Endothelial cell of umbilical vein (primary cell): ENCODE results near the gene OR52B6. TPM values are rescaled to one million over a fixed set of nuclear protein-coding genes. Genes with fewer than 3 reads are reported as not detected.

ENCODE experiments used
- BruUV-seq: library from RNA; stranded (reverse); fragments of 400-500 nt; replicated peaks from 2 replicates; lab custom pipeline; 2021; lab: Mats Ljungman, UMichigan
- CTCF ChIA-PET: fragments of 300-600, 350-600 bp; sonication (Branson Sonifier 250); formaldehyde crosslinking; loops from one replicate; lab custom pipeline; 2021; ENCODE audit warnings: antibody characterized with exemption, inconsistent platforms; lab: Charles Lee
- POLR2A ChIA-PET: fragments of 300-600, 350-600 bp; sonication (Branson Sonifier 250); formaldehyde crosslinking; loops from one replicate; lab custom pipeline; 2021; ENCODE audit warnings: antibody characterized with exemption, inconsistent platforms; lab: Charles Lee
- DNase-seq: peaks from one replicate; pipeline ENCODE4 v3.0.0-alpha.2; 2011; ENCODE audit warnings: low read depth, low spot score
- FAIRE-seq: peaks from 2 replicates; lab custom pipeline; 2011; peaks lifted over from hg19 to GRCh38; lab: Jason Lieb, UNC
- H2AFZ ChIP-seq: 2 replicates; pipeline ENCODE4 v1.6.0; 2012; ENCODE audit warnings: low read depth, low read length, control low read depth, inconsistent platforms
- H3K27ac ChIP-seq: 2 replicates; pipeline ENCODE4 v1.5.1; 2011; ENCODE audit warnings: low read depth, mild to moderate bottlenecking, control low read depth, low read length, moderate library complexity; ENCODE audit not compliant: insufficient read depth
- H3K27me3 ChIP-seq, 2 experiments: 2 replicates each; pipeline versions ENCODE4 v1.6.0 to v1.6.1; 2011; ENCODE audit warnings: low read length in 2 of 2, mixed read lengths in 1 of 2; ENCODE audit not compliant: control insufficient read depth in 2 of 2, insufficient read depth in 2 of 2
- H3K36me3 ChIP-seq, 2 experiments: 2 replicates in 1 of 2; 3 replicates in 1 of 2; pipeline ENCODE4 v1.5.1; 2011; ENCODE audit warnings: low read length in 2 of 2, mild to moderate bottlenecking in 1 of 2, moderate library complexity in 1 of 2; ENCODE audit not compliant: control insufficient read depth in 2 of 2, insufficient read depth in 2 of 2; ENCODE audit errors: extremely low read depth in 1 of 2
- H3K4me1 ChIP-seq: 3 replicates; pipeline ENCODE4 v1.5.1; 2011; ENCODE audit warnings: mild to moderate bottlenecking, low read length; ENCODE audit not compliant: control insufficient read depth, insufficient read depth; ENCODE audit errors: extremely low read depth
- H3K4me2 ChIP-seq: 2 replicates; pipeline ENCODE4 v1.6.1; 2011; ENCODE audit warnings: low read length, control low read depth, mixed read lengths; ENCODE audit not compliant: insufficient read depth
- H3K4me3 ChIP-seq, 3 experiments: fragments of 200-600 bp in 1 of 3; sonication (generic), shearing (Covaris generic) in 1 of 3; replicated peaks in 1 of 3; 2 replicates each; pipeline ENCODE4 v1.5.1; 2011 to 2016; ENCODE audit warnings: control low read depth in 3 of 3, low read length in 3 of 3, mild to moderate bottlenecking in 2 of 3, inconsistent platforms in 1 of 3, low read depth in 1 of 3, moderate library complexity in 1 of 3; ENCODE audit not compliant: insufficient read depth in 1 of 3
- H3K79me2 ChIP-seq: 2 replicates; pipeline ENCODE4 v1.6.0; 2012; ENCODE audit warnings: low read length, inconsistent platforms; ENCODE audit not compliant: control insufficient read depth, insufficient read depth
- H3K9ac ChIP-seq: replicated peaks from 2 replicates; pipeline ENCODE3; 2011; ENCODE audit warnings: low read length, control low read depth; ENCODE audit not compliant: insufficient read depth; ENCODE audit errors: extremely low read depth
- H3K9me1 ChIP-seq: replicated peaks from 3 replicates; pipeline ENCODE4 v1.6.0; 2011; ENCODE audit warnings: mild to moderate bottlenecking, low read length; ENCODE audit not compliant: control insufficient read depth, insufficient read depth; ENCODE audit errors: extremely low read depth
- H3K9me3 ChIP-seq: replicated peaks from 2 replicates; pipeline ENCODE4 v1.5.1; 2012; ENCODE audit warnings: low read length, inconsistent platforms; ENCODE audit not compliant: control insufficient read depth, insufficient read depth
- H4K20me1 ChIP-seq: replicated peaks from 2 replicates; pipeline ENCODE3; 2011; ENCODE audit warnings: mild to moderate bottlenecking, low read length; ENCODE audit not compliant: control insufficient read depth, insufficient read depth; ENCODE audit errors: extremely low read depth
- GATA2 ChIP-seq: IDR thresholded peaks from 2 replicates; pipeline ENCODE4 v1.7.0; 2011; ENCODE audit warnings: low read depth, mild to moderate bottlenecking, moderate library complexity, mixed read lengths, low read length; ENCODE audit not compliant: insufficient read length, insufficient read depth
- MYC ChIP-seq: IDR thresholded peaks from one replicate; pipeline ENCODE4 v1.6.1; 2011; ENCODE audit warnings: mild to moderate bottlenecking, low read depth, low read length
- POLR2AphosphoS5 ChIP-seq: IDR thresholded peaks from 2 replicates; pipeline ENCODE4 v1.6.1; 2012; ENCODE audit warnings: low read depth, mild to moderate bottlenecking, control low read depth, low read length, moderate library complexity; ENCODE audit not compliant: insufficient read depth
- dilution Hi-C: fragments of 300-500 bp; cut with MboI; formaldehyde crosslinking; loops from one replicate; pipeline ENCODE4 v1.15.0; 2019; ENCODE audit warnings: low sequenced_read_pairs; ENCODE audit not compliant: extremely low pct_ligation_motif_present
- intact Hi-C: fragments of 100-400 bp; cut with micrococcal nuclease; formaldehyde crosslinking; loops from one replicate; pipeline ENCODE4 v1.10.0; 2022
- polyA plus RNA-seq, 4 experiments: library from polyadenylated mRNA; depleted of rRNA in 3 of 4; stranded (reverse) in 3 of 4; unstranded in 1 of 4; fragments of >200 nt; gene quantifications; 2 replicates each; pipeline versions ENCODE4 v1.2.1 to v1.2.3, GENCODE V29; 2011 to 2012; ENCODE audit warnings: missing spikeins in 1 of 4
- total RNA-seq: library from RNA; stranded (reverse); gene quantifications from 2 replicates; pipeline ENCODE4 v1.2.3, GENCODE V29; 2021
- TF ChIP-seq, protein P1 (sequence below), 2 donors: IDR thresholded peaks; 1 replicate in 1 of 2; 2 replicates in 1 of 2; pipeline ENCODE4 v1.5.1; 2011; ENCODE audit warnings: low read length in 2 of 2, mild to moderate bottlenecking in 2 of 2, moderate library complexity in 2 of 2, control low read depth in 1 of 2, inconsistent platforms in 1 of 2, low read depth in 1 of 2; ENCODE audit not compliant: insufficient read depth in 1 of 2; ENCODE audit errors: extremely low read depth in 1 of 2
- TF ChIP-seq, protein P2 (sequence below): IDR thresholded peaks from 2 replicates; pipeline ENCODE4 v1.6.1; 2011; ENCODE audit not compliant: insufficient read depth, insufficient read length

The OR52B6 gene
- total and polyA plus RNA-seq, 2 donors (not counting 3 experiments of a cell fraction or from before 2014, with no cell fraction given) = not detected

DNA sequence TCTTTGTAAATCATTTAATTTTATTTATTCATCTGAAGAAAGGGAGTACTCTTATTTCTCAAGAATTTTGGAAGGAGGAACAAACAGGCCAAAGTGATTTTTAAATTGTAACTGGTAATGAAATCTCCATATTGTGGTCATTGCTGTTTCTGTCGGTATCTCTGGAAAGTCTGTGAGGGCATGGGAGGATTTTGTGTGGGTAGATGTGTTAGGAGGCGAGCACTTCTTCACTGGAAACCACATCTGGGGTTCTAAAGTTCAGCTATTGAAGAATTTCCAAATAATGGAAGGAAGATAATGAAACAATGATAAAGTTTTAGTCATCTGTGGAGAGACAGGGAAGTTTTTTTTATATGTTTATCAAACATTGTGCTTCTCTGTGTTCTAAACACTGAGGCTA, 50.7 kb downstream of the OR52B6 start:
- H2AFZ ChIP-seq = no peak overlapping the region
- no peaks in the 10 kb centered on the region for H3K79me2 ChIP-seq
- ChIA-PET CTCF (no interaction called here), POLR2A (no interaction called here)
- H3K9ac ChIP-seq = no peak overlapping the region
- dilution Hi-C loops (no loop called here), intact Hi-C loops (no loop called here)
- H3K9me3 ChIP-seq = no peaks in the 10 kb centered on the region
- H3K9me1 ChIP-seq = no peaks in the 10 kb centered on the region
- H4K20me1 ChIP-seq = no peaks in the 10 kb centered on the region
- no peaks in the 10 kb centered on the region for H3K4me1 ChIP-seq
- no peak overlapping the region for H3K4me3 ChIP-seq
- DNase-seq = no peak
- FAIRE-seq = no peak
- TF ChIP-seq, protein P1, sequence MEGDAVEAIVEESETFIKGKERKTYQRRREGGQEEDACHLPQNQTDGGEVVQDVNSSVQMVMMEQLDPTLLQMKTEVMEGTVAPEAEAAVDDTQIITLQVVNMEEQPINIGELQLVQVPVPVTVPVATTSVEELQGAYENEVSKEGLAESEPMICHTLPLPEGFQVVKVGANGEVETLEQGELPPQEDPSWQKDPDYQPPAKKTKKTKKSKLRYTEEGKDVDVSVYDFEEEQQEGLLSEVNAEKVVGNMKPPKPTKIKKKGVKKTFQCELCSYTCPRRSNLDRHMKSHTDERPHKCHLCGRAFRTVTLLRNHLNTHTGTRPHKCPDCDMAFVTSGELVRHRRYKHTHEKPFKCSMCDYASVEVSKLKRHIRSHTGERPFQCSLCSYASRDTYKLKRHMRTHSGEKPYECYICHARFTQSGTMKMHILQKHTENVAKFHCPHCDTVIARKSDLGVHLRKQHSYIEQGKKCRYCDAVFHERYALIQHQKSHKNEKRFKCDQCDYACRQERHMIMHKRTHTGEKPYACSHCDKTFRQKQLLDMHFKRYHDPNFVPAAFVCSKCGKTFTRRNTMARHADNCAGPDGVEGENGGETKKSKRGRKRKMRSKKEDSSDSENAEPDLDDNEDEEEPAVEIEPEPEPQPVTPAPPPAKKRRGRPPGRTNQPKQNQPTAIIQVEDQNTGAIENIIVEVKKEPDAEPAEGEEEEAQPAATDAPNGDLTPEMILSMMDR (IDR thresholded peaks at IDR 0.05; ENCODE audit: extremely low read depth in 1 of 2, insufficient read depth in 1 of 2, low read depth in 1 of 2, low read length in 2 of 2) = no peak
- TF ChIP-seq POLR2AphosphoS5 (no peak), MYC (no peak), GATA2 (no peak)
- TF ChIP-seq, protein P2, sequence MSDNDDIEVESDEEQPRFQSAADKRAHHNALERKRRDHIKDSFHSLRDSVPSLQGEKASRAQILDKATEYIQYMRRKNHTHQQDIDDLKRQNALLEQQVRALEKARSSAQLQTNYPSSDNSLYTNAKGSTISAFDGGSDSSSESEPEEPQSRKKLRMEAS = no peak
- H3K27ac ChIP-seq = no peak overlapping the region
- no TSS peak for BruUV-seq
- no peaks in the 10 kb centered on the region for H3K27me3 ChIP-seq
- H3K36me3 ChIP-seq = no peaks in the 10 kb centered on the region
- no peak overlapping the region for H3K4me2 ChIP-seq

Other genes starting within 250 kb of the OR52B6 start
- not detected in 2 replicates for gene OR51B5, start 237.4 kb upstream of the OR52B6 start, total RNA-seq
- 0.07 TPM in 1 of 2 replicates, not detected in the other for gene OR51B5, start 237.4 kb upstream of the OR52B6 start, polyA plus RNA-seq
- not detected in 2 replicates for gene OR51B6, start 229.4 kb upstream of the OR52B6 start, total RNA-seq
- gene OR51B6, start 229.4 kb upstream of the OR52B6 start, polyA plus RNA-seq = not detected in 2 replicates
- gene OR51M1, start 197.1 kb upstream of the OR52B6 start, total RNA-seq = not detected in 2 replicates
- not detected in 2 replicates for gene OR51M1, start 197.1 kb upstream of the OR52B6 start, polyA plus RNA-seq
- gene OR51Q1, start 158.8 kb upstream of the OR52B6 start, total RNA-seq = not detected in 2 replicates
- gene OR51Q1, start 158.8 kb upstream of the OR52B6 start, polyA plus RNA-seq = not detected in 2 replicates
- not detected in 2 replicates for gene OR51I1, start 139.4 kb upstream of the OR52B6 start, total RNA-seq
- gene OR51I1, start 139.4 kb upstream of the OR52B6 start, polyA plus RNA-seq = 0.10 TPM in 1 of 2 replicates, not detected in the other
- not detected in 2 replicates for gene OR51I2, start 131.6 kb upstream of the OR52B6 start, total RNA-seq
- not detected in 2 replicates for gene OR51I2, start 131.6 kb upstream of the OR52B6 start, polyA plus RNA-seq
- not detected in 2 replicates for gene OR52D1, start 92.2 kb upstream of the OR52B6 start, total RNA-seq
- gene OR52D1, start 92.2 kb upstream of the OR52B6 start, polyA plus RNA-seq = not detected in 2 replicates
- not detected in 2 replicates for gene UBQLN3, start 70.9 kb upstream of the OR52B6 start, total RNA-seq
- gene UBQLN3, start 70.9 kb upstream of the OR52B6 start, polyA plus RNA-seq = not detected in 2 replicates
- gene UBQLNL, start 64.2 kb upstream of the OR52B6 start, total RNA-seq = 0.28 and 0.33 TPM in 2 replicates
- 0.48 and 0.54 TPM in 2 replicates for gene UBQLNL, start 64.2 kb upstream of the OR52B6 start, polyA plus RNA-seq
- gene OR52H1, start 32.3 kb upstream of the OR52B6 start, total RNA-seq = not detected in 2 replicates
- gene OR52H1, start 32.3 kb upstream of the OR52B6 start, polyA plus RNA-seq = 0.30 and 0.33 TPM in 2 replicates
- 4.8 and 5.6 TPM in 2 replicates for gene TRIM6, start 15.8 kb downstream of the OR52B6 start, total RNA-seq
- 3.3 and 3.9 TPM in 2 replicates for gene TRIM6, start 15.8 kb downstream of the OR52B6 start, polyA plus RNA-seq
- gene TRIM34, start 44.1 kb downstream of the OR52B6 start, total RNA-seq = 5.2 and 6.7 TPM in 2 replicates
- 14.6 and 15.2 TPM in 2 replicates for gene TRIM34, start 44.1 kb downstream of the OR52B6 start, polyA plus RNA-seq
- gene TRIM5, start 104.2 kb downstream of the OR52B6 start, total RNA-seq = 54.5 and 61.4 TPM in 2 replicates
- gene TRIM5, start 104.2 kb downstream of the OR52B6 start, polyA plus RNA-seq = 46.0 and 57.3 TPM in 2 replicates
- 73.4 and 110 TPM in 2 replicates for gene TRIM22, start 108.9 kb downstream of the OR52B6 start, total RNA-seq
- gene TRIM22, start 108.9 kb downstream of the OR52B6 start, polyA plus RNA-seq = 67.5 and 73.5 TPM in 2 replicates
- not detected in 2 replicates for gene OR56B1, start 155.6 kb downstream of the OR52B6 start, total RNA-seq
- gene OR56B1, start 155.6 kb downstream of the OR52B6 start, polyA plus RNA-seq = not detected in 2 replicates
- gene OR52N4, start 173.4 kb downstream of the OR52B6 start, total RNA-seq = not detected in 2 replicates
- gene OR52N4, start 173.4 kb downstream of the OR52B6 start, polyA plus RNA-seq = 0.08 and 0.10 TPM in 2 replicates
- not detected in 2 replicates for gene OR52N5, start 202.5 kb downstream of the OR52B6 start, total RNA-seq
- gene OR52N5, start 202.5 kb downstream of the OR52B6 start, polyA plus RNA-seq = not detected in 2 replicates
- gene OR52N1, start 210.4 kb downstream of the OR52B6 start, total RNA-seq = not detected in 2 replicates
- gene OR52N1, start 210.4 kb downstream of the OR52B6 start, polyA plus RNA-seq = not detected in 2 replicates
- not detected in 2 replicates for gene OR52N2, start 228.0 kb downstream of the OR52B6 start, total RNA-seq
- gene OR52N2, start 228.0 kb downstream of the OR52B6 start, polyA plus RNA-seq = not detected in 2 replicates